Erythroblast (primary cell): ENCODE results near the gene WHAMM.

Experiments used
- GATA1 ChIP-seq: IDR thresholded peaks from 2 replicates; pipeline ENCODE4 v1.6.1; 2011; ENCODE audit warnings: low read depth, mild to moderate bottlenecking, control low read depth, low read length, moderate library complexity
- POLR2A ChIP-seq: IDR thresholded peaks from 2 replicates; pipeline ENCODE4 v1.6.1; 2011; ENCODE audit warnings: mild to moderate bottlenecking, low read length

DNA sequence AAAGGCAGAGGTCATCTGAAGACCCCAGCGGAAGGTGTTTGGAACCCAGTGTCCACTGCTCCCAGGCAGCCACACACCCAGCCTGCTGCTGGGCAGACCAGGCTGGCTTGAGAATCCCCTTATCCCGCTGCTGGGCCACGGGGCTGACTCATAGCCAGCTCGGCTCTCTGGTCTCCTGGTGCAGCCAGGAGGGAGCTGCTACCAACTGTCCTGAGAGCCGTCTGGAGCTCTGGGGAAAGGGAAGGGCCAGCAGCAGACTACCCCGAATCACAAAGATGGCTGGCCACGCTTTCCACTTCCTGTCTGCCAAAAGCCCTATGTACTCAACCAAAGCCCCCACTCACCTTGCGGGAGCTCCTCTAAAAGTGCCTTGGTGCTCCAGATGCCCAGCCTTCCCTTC lies 38.3 kb downstream of the WHAMM start:
- TF ChIP-seq POLR2A (no peak), GATA1 (no peak)
